Keratinocyte (primary cell): ENCODE measurements around the gene CLRN3. TPM values are rescaled to one million over a fixed set of nuclear protein-coding genes. Genes with fewer than 3 reads are reported as not detected.

Experiments used
- DNase-seq: peaks from one replicate; pipeline ENCODE4 v3.0.0-alpha.2; 2011; ENCODE audit warnings: low read depth, missing footprints, low spot score
- FAIRE-seq: peaks from 2 replicates; lab custom pipeline; 2011; peaks lifted over from hg19 to GRCh38; lab: Jason Lieb, UNC
- H2AFZ ChIP-seq: 2 replicates; pipeline ENCODE4 v1.6.0; 2012; ENCODE audit warnings: low read length, control low read depth, inconsistent platforms; ENCODE audit not compliant: control insufficient read depth
- H3K27ac ChIP-seq: 2 replicates; pipeline ENCODE4 v1.5.1; 2011; ENCODE audit warnings: low read length; ENCODE audit not compliant: control insufficient read depth, insufficient read depth
- H3K27me3 ChIP-seq: 3 replicates; pipeline ENCODE4 v1.6.0; 2011; ENCODE audit warnings: low read length; ENCODE audit not compliant: control insufficient read depth, insufficient read depth; ENCODE audit errors: extremely low read depth
- H3K36me3 ChIP-seq, 2 experiments: 2 replicates in 1 of 2; 3 replicates in 1 of 2; pipeline ENCODE4 v1.5.1; 2011; ENCODE audit warnings: low read length in 2 of 2, mild to moderate bottlenecking in 1 of 2; ENCODE audit not compliant: control insufficient read depth in 2 of 2, insufficient read depth in 2 of 2; ENCODE audit errors: extremely low read depth in 1 of 2
- H3K4me1 ChIP-seq: 3 replicates; pipeline ENCODE4 v1.5.1; 2011; ENCODE audit warnings: low read length; ENCODE audit not compliant: control insufficient read depth, insufficient read depth; ENCODE audit errors: extremely low read depth
- H3K4me2 ChIP-seq: 3 replicates; pipeline ENCODE4 v1.6.0; 2011; ENCODE audit warnings: low read depth, low read length; ENCODE audit not compliant: control insufficient read depth, insufficient read depth; ENCODE audit errors: extremely low read depth
- H3K4me3 ChIP-seq, 3 experiments: fragments of 200-600 bp in 1 of 3; sonication (generic) in 1 of 3; 2 replicates in 2 of 3; 3 replicates in 1 of 3; pipeline ENCODE4 v1.5.1; 2011 to 2016; ENCODE audit warnings: low read length in 3 of 3, mild to moderate bottlenecking in 3 of 3, control low read depth in 2 of 3, inconsistent platforms in 1 of 3, low read depth in 1 of 3, mixed read lengths in 1 of 3, mixed run types in 1 of 3, moderate library complexity in 1 of 3; ENCODE audit not compliant: control insufficient read depth in 2 of 3, insufficient read depth in 2 of 3; ENCODE audit errors: extremely low read depth in 1 of 3
- H3K79me2 ChIP-seq: 2 replicates; pipeline ENCODE4 v1.6.0; 2012; ENCODE audit warnings: low read length; ENCODE audit not compliant: control insufficient read depth, insufficient read depth
- H3K9ac ChIP-seq: 3 replicates; pipeline ENCODE4 v1.6.0; 2011; ENCODE audit warnings: low read length; ENCODE audit not compliant: control insufficient read depth, insufficient read depth; ENCODE audit errors: extremely low read depth
- H3K9me1 ChIP-seq: 3 replicates; pipeline ENCODE4 v1.6.0; 2011; ENCODE audit warnings: low read length; ENCODE audit not compliant: control insufficient read depth, insufficient read depth; ENCODE audit errors: extremely low read depth
- H3K9me3 ChIP-seq: 2 replicates; pipeline ENCODE4 v1.5.1; 2012; ENCODE audit warnings: low read depth, low read length; ENCODE audit not compliant: control insufficient read depth
- H4K20me1 ChIP-seq: 3 replicates; pipeline ENCODE4 v1.6.0; 2011; ENCODE audit warnings: low read length; ENCODE audit not compliant: control insufficient read depth, insufficient read depth; ENCODE audit errors: extremely low read depth
- EZH2 ChIP-seq: IDR thresholded peaks from one replicate; pipeline ENCODE4 v1.6.1; 2012; ENCODE audit warnings: inconsistent platforms, mild to moderate bottlenecking, low read length, moderate library complexity
- dilution Hi-C: fragments of 300-500 bp; cut with MboI; formaldehyde crosslinking; loops from one replicate; pipeline ENCODE4 v1.7.0; 2020; ENCODE audit warnings: low sequenced_read_pairs; ENCODE audit not compliant: extremely low pct_ligation_motif_present
- polyA plus RNA-seq, 5 experiments: library from polyadenylated mRNA; depleted of rRNA in 3 of 5; stranded (reverse) in 3 of 5; stranded (forward) in 1 of 5; unstranded in 1 of 5; fragments of >200 nt; gene quantifications; 1 replicate in 1 of 5; 2 replicates in 3 of 5; 3 replicates in 1 of 5; pipeline versions ENCODE4 v1.2.1 to v1.2.3, GENCODE V29; 2011 to 2012; ENCODE audit warnings: missing spikeins in 2 of 5, low read depth in 1 of 5, low replicate concordance in 1 of 5
- TF ChIP-seq, protein P1 (sequence below), 3 experiments: IDR thresholded peaks in 1 of 3; conservative IDR thresholded peaks in 1 of 3; optimal IDR thresholded peaks in 1 of 3; 2 replicates in 2 of 3; 3 replicates in 1 of 3; pipeline versions ENCODE3 to v1.5.1; 2011; ENCODE audit warnings: low read length in 3 of 3, mild to moderate bottlenecking in 3 of 3, moderate library complexity in 2 of 3, control low read depth in 1 of 3, inconsistent platforms in 1 of 3; ENCODE audit not compliant: insufficient read depth in 2 of 3; ENCODE audit errors: extremely low read depth in 1 of 3

CLRN3 gene
- polyA plus RNA-seq, 1 donor (not counting 4 experiments of a cell fraction or from before 2014, with no cell fraction given) = not detected

DNA sequence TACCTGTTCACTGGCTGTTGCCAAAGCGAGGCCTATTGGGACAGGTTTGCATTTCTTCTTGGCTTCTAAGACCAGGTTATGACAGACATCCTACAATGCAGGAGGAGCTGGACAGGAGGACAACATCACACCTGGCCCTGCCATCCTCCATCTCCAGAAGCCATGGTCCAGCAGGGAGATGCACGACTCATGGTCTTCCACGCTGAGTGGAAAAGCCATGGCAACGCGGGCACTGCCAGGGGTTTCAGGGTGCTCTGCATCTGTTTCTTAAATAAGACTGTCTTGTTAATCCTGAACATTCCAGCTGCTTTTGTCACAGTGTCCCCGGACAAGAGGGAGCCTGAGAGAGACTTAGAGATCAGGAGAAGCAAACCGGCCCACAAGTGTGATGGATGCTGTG lies 40.3 kb downstream of the CLRN3 start:
- Histone ChIP-seq H3K9ac (no peak overlapping the region), H3K4me2 (no peak overlapping the region), H3K4me3 (no peak overlapping the region), H3K9me1 (no peaks in the 10 kb centered on the region), H2AFZ (no peak overlapping the region), H3K9me3 (no peaks in the 10 kb centered on the region), H3K36me3 (no peaks in the 10 kb centered on the region), H3K27me3 (no peaks in the 10 kb centered on the region), H4K20me1 (no peaks in the 10 kb centered on the region), H3K79me2 (no peaks in the 10 kb centered on the region), H3K27ac (no peak overlapping the region), H3K4me1 (no peaks in the 10 kb centered on the region)
- FAIRE-seq (no peak), DNase-seq (no peak)
- no peak for TF ChIP-seq EZH2
- TF ChIP-seq, protein P1, sequence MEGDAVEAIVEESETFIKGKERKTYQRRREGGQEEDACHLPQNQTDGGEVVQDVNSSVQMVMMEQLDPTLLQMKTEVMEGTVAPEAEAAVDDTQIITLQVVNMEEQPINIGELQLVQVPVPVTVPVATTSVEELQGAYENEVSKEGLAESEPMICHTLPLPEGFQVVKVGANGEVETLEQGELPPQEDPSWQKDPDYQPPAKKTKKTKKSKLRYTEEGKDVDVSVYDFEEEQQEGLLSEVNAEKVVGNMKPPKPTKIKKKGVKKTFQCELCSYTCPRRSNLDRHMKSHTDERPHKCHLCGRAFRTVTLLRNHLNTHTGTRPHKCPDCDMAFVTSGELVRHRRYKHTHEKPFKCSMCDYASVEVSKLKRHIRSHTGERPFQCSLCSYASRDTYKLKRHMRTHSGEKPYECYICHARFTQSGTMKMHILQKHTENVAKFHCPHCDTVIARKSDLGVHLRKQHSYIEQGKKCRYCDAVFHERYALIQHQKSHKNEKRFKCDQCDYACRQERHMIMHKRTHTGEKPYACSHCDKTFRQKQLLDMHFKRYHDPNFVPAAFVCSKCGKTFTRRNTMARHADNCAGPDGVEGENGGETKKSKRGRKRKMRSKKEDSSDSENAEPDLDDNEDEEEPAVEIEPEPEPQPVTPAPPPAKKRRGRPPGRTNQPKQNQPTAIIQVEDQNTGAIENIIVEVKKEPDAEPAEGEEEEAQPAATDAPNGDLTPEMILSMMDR (optimal IDR thresholded peaks at IDR 0.05 in 1 of 3, IDR thresholded peaks at IDR 0.05 in 1 of 3, conservative IDR thresholded peaks at IDR 0.05 in 1 of 3; ENCODE audit: extremely low read depth in 1 of 3, insufficient read depth in 2 of 3, low read length in 3 of 3) = no peak
- dilution Hi-C loops = no loop called here

DNA sequence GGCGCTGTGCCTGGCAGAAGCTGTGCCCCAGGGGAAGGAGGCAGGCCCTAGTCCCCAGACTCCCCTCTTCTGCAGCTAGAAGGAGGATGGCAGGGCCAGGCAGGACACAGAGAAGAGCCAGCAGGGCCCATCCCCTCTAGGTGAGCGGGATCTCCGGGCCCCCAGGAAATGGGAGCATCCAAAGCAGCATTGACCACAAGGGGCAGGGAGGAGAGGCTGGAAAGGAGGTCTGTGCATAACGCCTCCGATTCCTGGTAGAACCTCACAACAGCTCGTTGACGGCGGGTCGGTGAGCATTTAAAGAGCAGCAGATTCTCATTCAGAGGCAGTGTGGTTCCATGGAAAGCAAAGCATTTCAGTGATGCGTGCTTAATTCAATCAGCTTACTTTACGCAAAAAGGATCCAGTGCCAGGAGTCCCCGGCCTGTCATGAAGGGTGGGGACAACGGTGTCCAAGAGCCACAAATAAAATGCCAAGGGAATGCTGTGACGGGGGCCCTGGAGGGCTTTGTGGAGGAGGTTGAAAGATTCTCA lies 41.0 kb downstream of the CLRN3 start:
- H3K27ac ChIP-seq = no peak overlapping the region

More for the DNA sequence above, 41.0 kb downstream of the CLRN3 start:
- no peaks in the 10 kb centered on the region for H3K9me3 ChIP-seq
- H3K79me2 ChIP-seq = no peaks in the 10 kb centered on the region
- H4K20me1 ChIP-seq = no peaks in the 10 kb centered on the region
- H3K27me3 ChIP-seq = no peaks in the 10 kb centered on the region
- DNase-seq (no peak), FAIRE-seq (no peak)
- H3K9ac ChIP-seq = no peak overlapping the region
- H2AFZ ChIP-seq = no peak overlapping the region
- H3K4me3 ChIP-seq = no peak overlapping the region
- H3K9me1 ChIP-seq = no peaks in the 10 kb centered on the region
- dilution Hi-C loops = no loop called here
- no peaks in the 10 kb centered on the region for H3K4me1 ChIP-seq
- H3K4me2 ChIP-seq = no peak overlapping the region
- TF ChIP-seq, protein P1 (optimal IDR thresholded peaks at IDR 0.05 in 1 of 3, IDR thresholded peaks at IDR 0.05 in 1 of 3, conservative IDR thresholded peaks at IDR 0.05 in 1 of 3; ENCODE audit: extremely low read depth in 1 of 3, insufficient read depth in 2 of 3, low read length in 3 of 3) = no peak
- TF ChIP-seq EZH2 = no peak
- no peaks in the 10 kb centered on the region for H3K36me3 ChIP-seq
